Measurements from ENCODE around the gene KRTAP10-8.

KRTAP10-8 gene

DNA sequence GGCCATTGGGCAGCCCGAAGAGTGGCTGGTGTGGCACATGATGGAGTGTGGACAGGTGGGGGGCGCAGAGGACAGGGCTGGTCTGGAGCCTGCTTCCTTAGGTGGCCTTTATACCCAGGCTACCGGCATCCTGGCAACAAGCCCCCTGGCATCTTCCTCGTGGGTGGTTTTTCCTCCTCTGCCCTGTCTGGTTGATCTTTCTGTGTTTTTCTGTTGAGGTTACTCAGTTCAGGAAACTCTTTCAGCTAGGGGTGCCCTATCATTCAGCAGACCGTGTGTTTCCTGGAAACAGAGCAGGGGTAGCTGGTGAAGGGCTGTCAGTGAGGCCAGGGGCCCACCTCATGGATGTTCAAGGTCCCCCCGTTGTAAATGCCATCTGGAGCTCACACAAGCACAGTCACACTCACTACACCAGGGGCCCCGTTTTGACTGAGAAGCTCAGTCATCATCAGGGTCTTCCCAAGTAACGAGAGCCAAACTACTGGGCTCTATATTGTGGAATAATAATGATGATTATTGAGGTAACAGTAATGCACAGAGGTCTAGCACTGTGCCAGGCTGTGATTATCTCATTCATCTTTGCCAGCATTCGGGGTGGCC, 42.8 kb downstream of the KRTAP10-8 start, which contains the start of gene KRTAP12-4:
Gene KRTAP12-4, minus strand, starts transcription at position 84 of the 600 bp plus-strand sequence. Its CDS starts 45 bp downstream, at position 39.
- TF ChIP-seq, protein P1, sequence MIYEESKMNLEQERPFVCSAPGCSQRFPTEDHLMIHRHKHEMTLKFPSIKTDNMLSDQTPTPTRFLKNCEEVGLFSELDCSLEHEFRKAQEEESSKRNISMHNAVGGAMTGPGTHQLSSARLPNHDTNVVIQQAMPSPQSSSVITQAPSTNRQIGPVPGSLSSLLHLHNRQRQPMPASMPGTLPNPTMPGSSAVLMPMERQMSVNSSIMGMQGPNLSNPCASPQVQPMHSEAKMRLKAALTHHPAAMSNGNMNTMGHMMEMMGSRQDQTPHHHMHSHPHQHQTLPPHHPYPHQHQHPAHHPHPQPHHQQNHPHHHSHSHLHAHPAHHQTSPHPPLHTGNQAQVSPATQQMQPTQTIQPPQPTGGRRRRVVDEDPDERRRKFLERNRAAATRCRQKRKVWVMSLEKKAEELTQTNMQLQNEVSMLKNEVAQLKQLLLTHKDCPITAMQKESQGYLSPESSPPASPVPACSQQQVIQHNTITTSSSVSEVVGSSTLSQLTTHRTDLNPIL (CRISPR knock-in tag; IDR thresholded peaks at IDR 0.05; ENCODE audit: low read depth): no peak
- TF ChIP-seq SNAI2 (CRISPR knock-in tag; IDR thresholded peaks at IDR 0.05) (no peak), ISL1 (CRISPR knock-in tag; IDR thresholded peaks at IDR 0.05) (no peak), GLIS3 (CRISPR knock-in tag; IDR thresholded peaks at IDR 0.05) (no peak), BACH2 (CRISPR knock-in tag; IDR thresholded peaks at IDR 0.05; ENCODE audit: borderline replicate concordance) (no peak), ZNF565 (CRISPR knock-in tag; conservative IDR thresholded peaks at IDR 0.05; ENCODE audit: low read depth) (no peak), TOX (CRISPR knock-in tag; IDR thresholded peaks at IDR 0.05; ENCODE audit: borderline replicate concordance) (no peak), CSDC2 (CRISPR knock-in tag; IDR thresholded peaks at IDR 0.05) (no peak), ZNF70 (CRISPR knock-in tag; IDR thresholded peaks at IDR 0.05) (no peak), ZFP3 (CRISPR knock-in tag; IDR thresholded peaks at IDR 0.05) (no peak), ZFP30 (CRISPR knock-in tag; IDR thresholded peaks at IDR 0.05) (no peak), RARB (CRISPR knock-in tag; IDR thresholded peaks at IDR 0.05) (no peak), OSR1 (CRISPR knock-in tag; IDR thresholded peaks at IDR 0.05) (no peak)
- TF ChIP-seq, protein P2, sequence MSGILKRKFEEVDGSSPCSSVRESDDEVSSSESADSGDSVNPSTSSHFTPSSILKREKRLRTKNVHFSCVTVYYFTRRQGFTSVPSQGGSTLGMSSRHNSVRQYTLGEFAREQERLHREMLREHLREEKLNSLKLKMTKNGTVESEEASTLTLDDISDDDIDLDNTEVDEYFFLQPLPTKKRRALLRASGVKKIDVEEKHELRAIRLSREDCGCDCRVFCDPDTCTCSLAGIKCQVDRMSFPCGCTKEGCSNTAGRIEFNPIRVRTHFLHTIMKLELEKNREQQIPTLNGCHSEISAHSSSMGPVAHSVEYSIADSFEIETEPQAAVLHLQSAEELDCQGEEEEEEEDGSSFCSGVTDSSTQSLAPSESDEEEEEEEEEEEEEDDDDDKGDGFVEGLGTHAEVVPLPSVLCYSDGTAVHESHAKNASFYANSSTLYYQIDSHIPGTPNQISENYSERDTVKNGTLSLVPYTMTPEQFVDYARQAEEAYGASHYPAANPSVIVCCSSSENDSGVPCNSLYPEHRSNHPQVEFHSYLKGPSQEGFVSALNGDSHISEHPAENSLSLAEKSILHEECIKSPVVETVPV (CRISPR knock-in tag; IDR thresholded peaks at IDR 0.05): no peak
- TF ChIP-seq, protein P3, sequence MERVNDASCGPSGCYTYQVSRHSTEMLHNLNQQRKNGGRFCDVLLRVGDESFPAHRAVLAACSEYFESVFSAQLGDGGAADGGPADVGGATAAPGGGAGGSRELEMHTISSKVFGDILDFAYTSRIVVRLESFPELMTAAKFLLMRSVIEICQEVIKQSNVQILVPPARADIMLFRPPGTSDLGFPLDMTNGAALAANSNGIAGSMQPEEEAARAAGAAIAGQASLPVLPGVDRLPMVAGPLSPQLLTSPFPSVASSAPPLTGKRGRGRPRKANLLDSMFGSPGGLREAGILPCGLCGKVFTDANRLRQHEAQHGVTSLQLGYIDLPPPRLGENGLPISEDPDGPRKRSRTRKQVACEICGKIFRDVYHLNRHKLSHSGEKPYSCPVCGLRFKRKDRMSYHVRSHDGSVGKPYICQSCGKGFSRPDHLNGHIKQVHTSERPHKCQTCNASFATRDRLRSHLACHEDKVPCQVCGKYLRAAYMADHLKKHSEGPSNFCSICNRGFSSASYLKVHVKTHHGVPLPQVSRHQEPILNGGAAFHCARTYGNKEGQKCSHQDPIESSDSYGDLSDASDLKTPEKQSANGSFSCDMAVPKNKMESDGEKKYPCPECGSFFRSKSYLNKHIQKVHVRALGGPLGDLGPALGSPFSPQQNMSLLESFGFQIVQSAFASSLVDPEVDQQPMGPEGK (CRISPR knock-in tag; IDR thresholded peaks at IDR 0.05; ENCODE audit: borderline replicate concordance): no peak
- ATAC-seq: no peak

DNA sequence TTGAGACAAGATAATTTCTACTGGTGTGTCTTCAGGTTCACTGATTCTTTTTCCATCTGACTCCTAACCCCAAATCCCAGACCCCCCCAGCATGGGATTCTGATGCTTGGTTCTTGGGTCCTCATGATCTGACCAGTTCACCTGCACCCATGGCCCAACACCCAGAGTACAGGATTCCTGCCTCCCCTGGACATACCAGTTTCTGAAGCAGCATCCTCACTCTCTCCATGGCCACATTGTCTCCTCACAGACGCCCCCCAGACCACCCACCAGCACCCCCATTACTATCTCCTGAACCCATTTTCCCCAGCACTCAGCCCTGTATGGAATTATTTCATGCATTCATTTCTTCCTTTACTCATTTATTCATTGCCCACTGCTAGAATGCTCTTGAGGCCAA, 45.0 kb downstream of the KRTAP10-8 start:
- TF ChIP-seq PPARA (CRISPR knock-in tag; IDR thresholded peaks at IDR 0.05; ENCODE audit: borderline replicate concordance) (no peak), RARB (CRISPR knock-in tag; IDR thresholded peaks at IDR 0.05) (no peak), ZC3H10 (CRISPR knock-in tag; IDR thresholded peaks at IDR 0.05) (no peak), SNAI2 (CRISPR knock-in tag; IDR thresholded peaks at IDR 0.05) (no peak), ZFP30 (CRISPR knock-in tag; IDR thresholded peaks at IDR 0.05) (no peak), ISL1 (CRISPR knock-in tag; IDR thresholded peaks at IDR 0.05) (no peak), ZFP3 (CRISPR knock-in tag; IDR thresholded peaks at IDR 0.05) (no peak), ESRRG (CRISPR knock-in tag; IDR thresholded peaks at IDR 0.05) (no peak), BACH2 (CRISPR knock-in tag; IDR thresholded peaks at IDR 0.05; ENCODE audit: borderline replicate concordance) (no peak), GLIS3 (CRISPR knock-in tag; IDR thresholded peaks at IDR 0.05) (no peak), ARNTL (CRISPR knock-in tag; IDR thresholded peaks at IDR 0.05; ENCODE audit: borderline replicate concordance, low read depth) (no peak), POU6F1 (CRISPR knock-in tag; IDR thresholded peaks at IDR 0.05; ENCODE audit: borderline replicate concordance, low read depth) (no peak)
- TF ChIP-seq, protein P4, sequence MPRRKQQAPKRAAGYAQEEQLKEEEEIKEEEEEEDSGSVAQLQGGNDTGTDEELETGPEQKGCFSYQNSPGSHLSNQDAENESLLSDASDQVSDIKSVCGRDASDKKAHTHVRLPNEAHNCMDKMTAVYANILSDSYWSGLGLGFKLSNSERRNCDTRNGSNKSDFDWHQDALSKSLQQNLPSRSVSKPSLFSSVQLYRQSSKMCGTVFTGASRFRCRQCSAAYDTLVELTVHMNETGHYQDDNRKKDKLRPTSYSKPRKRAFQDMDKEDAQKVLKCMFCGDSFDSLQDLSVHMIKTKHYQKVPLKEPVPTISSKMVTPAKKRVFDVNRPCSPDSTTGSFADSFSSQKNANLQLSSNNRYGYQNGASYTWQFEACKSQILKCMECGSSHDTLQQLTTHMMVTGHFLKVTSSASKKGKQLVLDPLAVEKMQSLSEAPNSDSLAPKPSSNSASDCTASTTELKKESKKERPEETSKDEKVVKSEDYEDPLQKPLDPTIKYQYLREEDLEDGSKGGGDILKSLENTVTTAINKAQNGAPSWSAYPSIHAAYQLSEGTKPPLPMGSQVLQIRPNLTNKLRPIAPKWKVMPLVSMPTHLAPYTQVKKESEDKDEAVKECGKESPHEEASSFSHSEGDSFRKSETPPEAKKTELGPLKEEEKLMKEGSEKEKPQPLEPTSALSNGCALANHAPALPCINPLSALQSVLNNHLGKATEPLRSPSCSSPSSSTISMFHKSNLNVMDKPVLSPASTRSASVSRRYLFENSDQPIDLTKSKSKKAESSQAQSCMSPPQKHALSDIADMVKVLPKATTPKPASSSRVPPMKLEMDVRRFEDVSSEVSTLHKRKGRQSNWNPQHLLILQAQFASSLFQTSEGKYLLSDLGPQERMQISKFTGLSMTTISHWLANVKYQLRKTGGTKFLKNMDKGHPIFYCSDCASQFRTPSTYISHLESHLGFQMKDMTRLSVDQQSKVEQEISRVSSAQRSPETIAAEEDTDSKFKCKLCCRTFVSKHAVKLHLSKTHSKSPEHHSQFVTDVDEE (CRISPR knock-in tag; IDR thresholded peaks at IDR 0.05): no peak
- TF ChIP-seq, protein P1 (CRISPR knock-in tag; IDR thresholded peaks at IDR 0.05; ENCODE audit: low read depth): no peak
- TF ChIP-seq, protein P2 (CRISPR knock-in tag; IDR thresholded peaks at IDR 0.05): no peak
- no peak for ATAC-seq

Data from SK-N-SH treated with all-trans-retinoic acid at 6 μM for 48 hours (cell line).